ENCODE results near the gene ZNF287. TPM values are rescaled to one million over a fixed set of nuclear protein-coding genes. Genes with fewer than 3 reads are reported as not detected.
"Not testable (repeated sequence)": the region's sequence is repeated elsewhere in the genome, so short reads cannot be mapped to it uniquely, and the experiment has no call there.

The ZNF287 gene
- 10 to 100 TPM; 10.8 to 12.7 (median 11.6) TPM for polyA plus RNA-seq (ENCODE audit: insufficient read length in 3 of 3)

DNA sequence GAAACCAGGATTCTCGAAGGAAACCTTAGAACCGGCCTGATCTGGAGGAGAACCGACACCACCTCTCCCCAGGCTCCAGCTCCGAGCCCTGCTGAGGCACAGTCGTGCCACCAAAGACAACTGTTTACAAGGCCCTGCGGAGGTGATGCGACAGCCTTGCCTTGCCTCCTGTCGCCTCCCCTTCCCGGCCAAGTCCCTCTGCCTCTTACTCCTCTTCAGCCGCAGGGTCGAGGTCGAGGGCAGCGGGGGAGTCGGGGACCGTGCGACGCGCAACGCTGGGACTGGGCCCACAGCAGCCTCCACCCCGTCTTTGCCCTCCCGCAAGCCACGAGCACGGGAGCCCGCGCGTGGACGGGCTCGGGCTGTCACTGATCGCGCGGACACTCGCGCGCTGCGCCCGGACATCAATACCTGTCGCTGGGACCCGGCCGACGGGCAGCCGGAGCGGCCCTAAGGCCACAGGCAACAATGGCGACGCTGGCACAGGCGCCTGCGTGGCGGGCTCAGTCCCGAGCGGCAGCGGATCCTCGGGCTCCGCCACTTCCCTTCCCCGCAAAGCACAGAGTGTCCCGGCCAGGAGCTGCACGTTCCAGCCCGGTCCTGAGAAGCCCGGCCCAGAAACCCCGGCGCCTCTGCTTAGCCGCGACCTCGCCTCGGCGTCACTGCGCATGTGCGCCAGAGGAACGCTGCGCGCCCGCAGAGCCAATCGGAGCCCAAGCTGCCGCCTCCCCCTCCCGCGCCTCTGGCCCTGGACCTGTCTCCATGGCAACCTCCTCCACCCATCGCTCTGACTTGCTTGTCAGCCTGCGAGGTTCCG, at the start of gene ZNF287:
ZNF287 (minus strand) TSS at position 664 of the 817 bp plus-strand sequence. CDS start 1,473 bp downstream, outside the sequence.
- peak; percentile 74 to 82 (median 75) for DNase-seq (ENCODE audit: low read depth in 3 of 3, low spot score in 2 of 3)

- no peak for DNase-seq (ENCODE audit: low read depth in 3 of 3, low spot score in 2 of 3)
Observed at GRCh38 chr17:16617481-16618060, 48.6 kb upstream of the ZNF287 start.

GRCh38 chr17:16599537-16599936, 30.5 kb upstream of the ZNF287 start:
- DNase-seq (ENCODE audit: low read depth in 3 of 3, low spot score in 2 of 3): no peak

DNA sequence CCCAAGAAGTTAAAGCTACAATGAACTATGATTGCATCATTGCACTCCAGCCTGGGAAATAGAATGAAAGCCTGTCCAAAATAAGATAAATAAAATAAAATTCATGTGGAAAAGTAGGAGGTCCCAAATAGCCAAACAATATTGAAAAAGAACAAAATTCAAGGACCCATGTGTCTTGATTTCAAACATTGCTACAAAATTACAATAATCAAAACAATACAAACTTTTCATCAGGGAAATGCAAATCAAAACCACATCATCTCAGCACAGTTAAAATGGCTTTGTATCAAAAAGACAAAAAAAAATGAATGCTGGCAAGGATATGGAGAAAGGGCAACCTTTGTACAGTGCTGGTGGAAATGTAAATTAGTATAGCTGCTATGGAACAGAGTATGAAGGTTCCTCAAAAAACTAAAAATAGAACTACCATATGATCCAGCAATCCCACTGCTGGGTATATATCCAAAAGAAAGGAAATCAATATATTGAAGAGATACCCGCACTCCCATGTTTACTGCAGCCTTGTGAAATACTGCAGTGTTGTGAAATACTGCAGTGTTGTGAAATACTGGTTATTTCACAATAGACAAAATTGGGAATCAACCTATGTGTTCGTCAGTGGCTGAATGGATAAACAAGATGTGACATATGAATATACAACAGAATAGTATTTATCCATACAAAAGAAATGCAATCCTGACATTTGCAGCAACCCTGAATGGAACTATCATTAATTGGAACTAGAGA, 24.5 kb upstream of the ZNF287 start:
- DNase-seq (ENCODE audit: low read depth in 3 of 3, low spot score in 2 of 3): no peak

DNA sequence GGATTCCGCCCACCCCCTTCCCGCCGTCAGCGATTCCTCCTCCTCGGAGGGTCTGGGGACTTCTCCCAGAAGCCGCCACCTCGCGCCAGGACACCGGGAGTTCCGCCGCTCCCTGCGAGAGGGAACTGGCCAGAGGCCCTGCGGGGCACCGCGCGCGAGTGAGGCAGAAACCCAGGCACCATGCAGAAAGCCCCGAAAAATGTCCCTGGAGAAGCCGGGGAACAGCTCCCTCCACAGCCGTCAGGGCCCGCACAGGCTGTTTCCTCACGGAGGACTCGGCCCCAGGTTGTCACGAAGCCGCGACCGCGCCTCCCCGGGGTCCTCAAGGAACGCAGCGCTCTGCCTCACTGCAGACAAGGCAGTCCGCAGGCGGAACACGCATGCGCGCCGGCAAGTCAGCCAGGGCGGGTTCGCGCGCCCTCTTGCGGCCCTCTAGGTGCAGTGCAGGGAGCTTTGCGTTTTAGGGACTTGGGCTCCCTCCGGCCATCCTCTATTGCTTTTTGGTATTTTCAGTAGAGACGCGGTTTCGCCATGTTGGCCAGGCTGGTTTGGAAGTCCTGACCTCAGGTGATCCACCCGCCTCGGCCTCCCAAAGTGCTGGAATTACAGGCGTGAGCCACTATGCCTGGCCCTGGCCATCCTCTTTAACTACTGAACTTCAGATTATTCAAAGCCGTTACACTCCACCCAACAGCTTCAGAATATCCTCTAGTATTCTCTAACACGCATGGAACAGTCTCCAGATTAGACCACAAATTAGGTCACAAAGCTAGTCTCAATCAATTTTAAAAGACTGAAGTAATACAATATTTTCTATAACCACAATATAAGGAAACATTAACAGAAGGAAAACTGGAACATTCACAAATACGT, 20.3 kb upstream of the ZNF287 start:
- DNase-seq (ENCODE audit: low read depth in 3 of 3, low spot score in 2 of 3): peak; percentile 75 to 82 (median 76)

GRCh38 chr17:16585796-16586195, 16.8 kb upstream of the ZNF287 start:
- no peak for DNase-seq (ENCODE audit: low read depth in 3 of 3, low spot score in 2 of 3)

- peak; percentile 73 to 84 (median 83) for DNase-seq (ENCODE audit: low read depth in 3 of 3, low spot score in 2 of 3)
Observed at GRCh38 chr17:16584273-16584995, 15.4 kb upstream of the ZNF287 start.

- no peak for DNase-seq (ENCODE audit: low read depth in 3 of 3, low spot score in 2 of 3)
Observed at GRCh38 chr17:16583781-16584180, 14.8 kb upstream of the ZNF287 start.

GRCh38 chr17:16573466-16573865, 4.5 kb upstream of the ZNF287 start:
- DNase-seq (ENCODE audit: low read depth in 3 of 3, low spot score in 2 of 3): no peak

DNA sequence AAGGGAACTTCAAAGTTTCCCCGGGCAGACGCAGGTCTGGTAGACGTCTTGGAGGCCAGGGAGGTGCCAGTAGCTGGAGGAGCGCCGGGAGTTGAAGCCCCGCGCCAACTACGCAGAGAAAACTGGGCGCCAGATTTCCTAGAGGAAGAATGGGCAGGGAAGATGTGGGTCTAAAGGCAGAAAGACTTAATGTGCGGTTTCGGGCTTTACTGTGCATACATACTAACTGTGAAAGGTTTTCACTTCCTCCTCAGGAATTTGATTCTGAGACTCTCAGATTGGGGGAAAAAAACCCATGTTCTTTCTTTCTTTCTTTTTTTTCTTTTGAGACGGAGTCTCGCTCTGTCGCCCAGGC, 331 bp upstream of the ZNF287 start:
- no peak for DNase-seq (ENCODE audit: low read depth in 3 of 3, low spot score in 2 of 3)

GRCh38 chr17:16552637-16553045, 16.4 kb downstream of the ZNF287 start:
- no peak for DNase-seq (ENCODE audit: low read depth in 3 of 3, low spot score in 2 of 3)

DNA sequence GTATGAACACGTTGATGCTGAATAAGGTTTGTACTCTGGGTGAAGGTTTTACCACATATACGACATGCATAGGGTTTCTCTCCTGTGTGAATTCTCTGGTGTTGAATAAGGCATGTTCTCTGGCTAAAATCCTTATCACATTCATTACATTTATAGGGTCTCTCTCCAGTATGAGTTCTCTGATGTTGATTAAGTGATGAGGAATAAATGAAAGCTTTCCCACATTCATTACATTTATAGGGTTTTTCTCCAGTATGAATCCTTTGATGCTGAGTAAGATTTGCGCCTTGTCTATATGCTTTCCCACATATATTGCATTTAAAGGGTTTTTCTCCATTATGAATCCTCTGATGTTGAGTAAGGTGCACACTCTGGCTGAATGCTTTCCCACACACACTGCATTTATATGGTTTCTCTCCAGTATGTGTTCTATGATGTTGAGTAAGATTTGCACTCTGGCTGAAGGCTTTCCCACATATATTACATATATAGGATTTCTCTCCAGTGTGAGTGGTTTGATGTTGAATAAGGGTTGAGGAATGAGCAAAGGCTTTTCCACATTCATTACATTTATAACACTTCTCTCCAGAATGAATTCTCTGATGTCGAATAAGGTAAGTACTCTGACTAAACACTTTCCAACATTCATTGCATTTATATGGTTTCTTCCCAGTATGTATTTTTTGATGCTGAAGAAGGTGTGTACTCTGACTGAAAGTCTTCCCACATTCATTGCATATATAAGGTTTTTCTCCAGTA, 16.9 kb downstream of the ZNF287 start:
- no peak for DNase-seq (ENCODE audit: low read depth in 3 of 3, low spot score in 2 of 3)

DNA sequence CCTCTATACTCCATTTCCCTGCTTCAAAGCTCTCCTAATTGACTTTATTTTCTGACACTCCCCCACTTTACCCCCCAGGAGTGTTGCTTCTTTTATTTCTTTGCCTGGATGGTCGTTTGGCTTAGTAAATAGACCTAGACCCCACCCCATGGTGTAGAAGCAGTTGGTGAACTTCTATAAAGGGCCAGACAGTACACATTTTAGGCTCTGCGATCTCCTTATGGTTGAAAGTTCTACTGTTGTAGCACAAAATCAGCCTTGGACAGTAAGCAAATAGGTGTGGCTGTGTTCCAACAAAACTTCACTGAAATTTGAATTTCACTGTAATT, 31.9 kb downstream of the ZNF287 start:
- no peak for DNase-seq (ENCODE audit: low read depth in 3 of 3, low spot score in 2 of 3)

- no peak for DNase-seq (ENCODE audit: low read depth in 3 of 3, low spot score in 2 of 3)
Observed at GRCh38 chr17:16534236-16534635, 34.8 kb downstream of the ZNF287 start.

DNA sequence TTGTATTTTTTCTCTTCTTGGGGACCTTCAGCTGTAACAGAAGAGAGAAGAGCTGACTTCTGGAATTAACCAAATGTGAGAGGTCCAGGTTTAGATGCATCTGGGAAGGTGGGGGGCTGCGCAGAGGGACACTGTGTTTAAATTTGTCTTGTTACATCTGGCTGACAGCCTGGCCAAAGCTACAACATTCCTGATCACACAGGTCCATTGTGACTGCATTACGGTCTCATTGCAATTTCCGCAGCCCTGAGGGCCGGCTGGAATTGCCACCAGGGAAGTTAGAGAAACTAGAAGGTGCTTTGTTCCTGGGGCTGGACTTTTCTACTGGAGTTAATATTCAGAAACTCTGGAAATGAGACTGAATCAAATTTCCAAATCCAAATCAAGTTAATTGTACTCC, 39.1 kb downstream of the ZNF287 start:
- DNase-seq (ENCODE audit: low read depth in 3 of 3, low spot score in 2 of 3): no peak

- no peak for DNase-seq (ENCODE audit: low read depth in 3 of 3, low spot score in 2 of 3)
Observed at GRCh38 chr17:16527298-16527697, 41.7 kb downstream of the ZNF287 start.

DNA sequence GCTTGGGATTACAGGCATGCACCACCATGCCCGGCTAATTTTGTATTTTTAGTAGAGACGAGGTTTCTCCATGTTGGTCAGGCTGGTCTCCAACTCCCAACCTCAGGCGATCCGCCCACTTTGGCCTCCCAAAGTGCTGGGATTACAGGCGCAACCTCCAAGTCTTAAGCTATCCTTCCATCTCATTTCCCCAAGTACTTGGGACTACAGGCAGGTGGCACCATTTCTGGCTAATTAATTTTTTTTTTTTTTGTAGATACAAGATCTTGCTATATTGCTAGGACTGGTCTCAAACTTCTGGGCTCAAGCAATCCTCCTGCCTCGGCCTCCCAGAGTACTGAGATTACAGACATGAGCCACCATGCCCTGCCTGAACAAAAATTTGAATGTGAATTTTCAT, 43.4 kb downstream of the ZNF287 start:
- not testable (repeated sequence) for DNase-seq (ENCODE audit: low read depth in 3 of 3, low spot score in 2 of 3)

- peak; percentile 72 to 84 (median 77) for DNase-seq (ENCODE audit: low read depth in 3 of 3, low spot score in 2 of 3)
Observed at GRCh38 chr17:16521070-16521727, 47.8 kb downstream of the ZNF287 start.

DNA sequence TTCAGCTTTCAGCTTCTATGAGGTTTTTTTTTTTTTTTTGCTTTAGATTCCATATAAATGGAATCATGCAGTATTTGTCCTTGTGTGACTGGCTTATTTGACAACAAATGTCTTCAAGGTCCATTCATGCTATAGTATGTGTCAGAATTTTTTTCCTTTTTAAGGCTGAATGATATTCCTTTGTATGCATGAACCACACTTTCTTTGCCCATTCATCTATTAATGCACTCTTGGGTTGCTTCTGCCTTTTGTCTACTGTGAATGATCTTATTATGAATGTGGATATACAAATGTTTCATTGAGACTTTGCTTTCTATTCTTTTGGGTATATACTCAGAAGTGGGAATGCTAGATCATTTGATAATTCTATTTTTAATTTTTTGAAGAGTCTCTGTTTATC, 50.0 kb downstream of the ZNF287 start:
- no peak for DNase-seq (ENCODE audit: low read depth in 3 of 3, low spot score in 2 of 3)
